ENCODE measurements around the gene ACOT8.

ACOT8 gene

GRCh38 chr20:45819466-45819865 is 37.7 kb downstream of the ACOT8 start:
- peaks cover 7% of the 10 kb centered on the region for H3K79me1 ChIP-seq (ENCODE audit: low read length)
- no peak overlapping the region for H3K9ac ChIP-seq (ENCODE audit: low read length)
- H2BK15ac ChIP-seq (replicated peaks; ENCODE audit: low read depth), result no peak overlapping the region
- no peak overlapping the region for H3K4ac ChIP-seq (ENCODE audit: low read depth, low read length)
- no peak overlapping the region for H3K27ac ChIP-seq (ENCODE audit: low read depth, low read length)
- H4K8ac ChIP-seq (ENCODE audit: low read depth, low read length), result no peak overlapping the region
- H4K5ac ChIP-seq (ENCODE audit: low read length), result no peak overlapping the region
- no peak overlapping the region for H3K18ac ChIP-seq (ENCODE audit: low read length)
- H3K36me3 ChIP-seq (ENCODE audit: control insufficient read depth, insufficient read depth, low read length), result peaks cover 11% of the 10 kb centered on the region
- peak; percentile 76 for DNase-seq
- H3K23ac ChIP-seq (ENCODE audit: low read length), result no peak overlapping the region
- no peak overlapping the region for H2AK5ac ChIP-seq (ENCODE audit: low read length)
- H3K56ac ChIP-seq (ENCODE audit: low read length), result no peak overlapping the region
- no peak overlapping the region for H2BK5ac ChIP-seq (ENCODE audit: low read length)
- peaks cover 5% of the 10 kb centered on the region for H3K4me1 ChIP-seq (ENCODE audit: control insufficient read depth, low read depth, low read length)
- H3K79me2 ChIP-seq (ENCODE audit: control insufficient read depth, insufficient read depth, low read length), result peaks cover 5% of the 10 kb centered on the region
- no CpG with 5 or more reads among the region's 4 CpGs for WGBS (ENCODE audit: extremely low coverage, insufficient coverage, low lambda C conversion rate)
- no peaks in the 10 kb centered on the region for H3K27me3 ChIP-seq (ENCODE audit: insufficient read depth, low read length, poor library complexity)
- no peak overlapping the region for H3K4me3 ChIP-seq (ENCODE audit: low read length)
- H3K4me2 ChIP-seq (ENCODE audit: low read length), result no peak overlapping the region
- H2BK120ac ChIP-seq (ENCODE audit: low read depth, low read length), result no peak overlapping the region

GRCh38 chr20:45818239-45818638 is 39.0 kb downstream of the ACOT8 start:
- no peaks in the 10 kb centered on the region for H3K27me3 ChIP-seq (ENCODE audit: insufficient read depth, low read length, poor library complexity)
- no peak overlapping the region for H2BK120ac ChIP-seq (ENCODE audit: low read depth, low read length)
- H3K4me1 ChIP-seq (ENCODE audit: control insufficient read depth, low read depth, low read length), result peaks cover 5% of the 10 kb centered on the region
- no peak overlapping the region for H2BK15ac ChIP-seq (replicated peaks; ENCODE audit: low read depth)
- peaks cover 16% of the 10 kb centered on the region for H3K79me2 ChIP-seq (ENCODE audit: control insufficient read depth, insufficient read depth, low read length)
- H2AK5ac ChIP-seq (ENCODE audit: low read length), result no peak overlapping the region
- no peak overlapping the region for H3K18ac ChIP-seq (ENCODE audit: low read length)
- no peak overlapping the region for H2BK5ac ChIP-seq (ENCODE audit: low read length)
- H3K36me3 ChIP-seq (ENCODE audit: control insufficient read depth, insufficient read depth, low read length), result peaks cover 12% of the 10 kb centered on the region
- no CpG with 5 or more reads among the region's 3 CpGs for WGBS (ENCODE audit: extremely low coverage, insufficient coverage, low lambda C conversion rate)
- peak overlapping the region; percentile 34 for H3K56ac ChIP-seq (ENCODE audit: low read length)
- peak overlapping the region; percentile 13 for H3K27ac ChIP-seq (ENCODE audit: low read depth, low read length)
- no peak overlapping the region for H3K23ac ChIP-seq (ENCODE audit: low read length)
- no peak overlapping the region for H4K5ac ChIP-seq (ENCODE audit: low read length)
- no peak overlapping the region for H3K9ac ChIP-seq (ENCODE audit: low read length)
- no peak overlapping the region for H4K8ac ChIP-seq (ENCODE audit: low read depth, low read length)
- peaks cover 9% of the 10 kb centered on the region for H3K79me1 ChIP-seq (ENCODE audit: low read length)
- peak; percentile 45 for DNase-seq
- no peak overlapping the region for H3K4ac ChIP-seq (ENCODE audit: low read depth, low read length)
- no peak overlapping the region for H3K4me2 ChIP-seq (ENCODE audit: low read length)
- no peak overlapping the region for H3K4me3 ChIP-seq (ENCODE audit: low read length)

- Histone ChIP-seq H3K4me3 (ENCODE audit: low read length) (no peak overlapping the region), H3K23ac (ENCODE audit: low read length) (no peak overlapping the region), H4K8ac (ENCODE audit: low read depth, low read length) (no peak overlapping the region), H3K36me3 (ENCODE audit: control insufficient read depth, insufficient read depth, low read length) (peaks cover 12% of the 10 kb centered on the region), H4K5ac (ENCODE audit: low read length) (no peak overlapping the region), H3K4ac (ENCODE audit: low read depth, low read length) (no peak overlapping the region), H2BK120ac (ENCODE audit: low read depth, low read length) (no peak overlapping the region), H3K27me3 (ENCODE audit: insufficient read depth, low read length, poor library complexity) (no peaks in the 10 kb centered on the region), H3K79me1 (ENCODE audit: low read length) (peaks cover 12% of the 10 kb centered on the region), H3K27ac (ENCODE audit: low read depth, low read length) (peak overlapping the region; percentile 20), H3K79me2 (ENCODE audit: control insufficient read depth, insufficient read depth, low read length) (peaks cover 22% of the 10 kb centered on the region), H3K9ac (ENCODE audit: low read length) (no peak overlapping the region), H3K18ac (ENCODE audit: low read length) (no peak overlapping the region), H3K56ac (ENCODE audit: low read length) (no peak overlapping the region), H3K4me2 (ENCODE audit: low read length) (no peak overlapping the region), H2BK5ac (ENCODE audit: low read length) (no peak overlapping the region), H2AK5ac (ENCODE audit: low read length) (no peak overlapping the region), H3K4me1 (ENCODE audit: control insufficient read depth, low read depth, low read length) (peaks cover 5% of the 10 kb centered on the region), H2BK15ac (replicated peaks; ENCODE audit: low read depth) (no peak overlapping the region)
- no CpG with 5 or more reads among the region's 9 CpGs for WGBS (ENCODE audit: extremely low coverage, insufficient coverage, low lambda C conversion rate)
- peak; percentile 91 for DNase-seq
Measured at GRCh38 chr20:45817376-45818194, 39.6 kb downstream of the ACOT8 start.

GRCh38 chr20:45816951-45817350 is 40.2 kb downstream of the ACOT8 start:
- Histone ChIP-seq H4K8ac (ENCODE audit: low read depth, low read length) (no peak overlapping the region), H2AK5ac (ENCODE audit: low read length) (no peak overlapping the region), H3K4me2 (ENCODE audit: low read length) (no peak overlapping the region), H3K56ac (ENCODE audit: low read length) (peak overlapping the region; percentile 30), H3K23ac (ENCODE audit: low read length) (no peak overlapping the region), H3K36me3 (ENCODE audit: control insufficient read depth, insufficient read depth, low read length) (peaks cover 12% of the 10 kb centered on the region), H4K5ac (ENCODE audit: low read length) (no peak overlapping the region), H2BK120ac (ENCODE audit: low read depth, low read length) (no peak overlapping the region), H3K4me3 (ENCODE audit: low read length) (no peak overlapping the region), H3K79me2 (ENCODE audit: control insufficient read depth, insufficient read depth, low read length) (peaks cover 23% of the 10 kb centered on the region), H3K4ac (ENCODE audit: low read depth, low read length) (no peak overlapping the region), H2BK15ac (replicated peaks; ENCODE audit: low read depth) (no peak overlapping the region), H3K27me3 (ENCODE audit: insufficient read depth, low read length, poor library complexity) (no peaks in the 10 kb centered on the region), H2BK5ac (ENCODE audit: low read length) (no peak overlapping the region), H3K9ac (ENCODE audit: low read length) (no peak overlapping the region), H3K79me1 (ENCODE audit: low read length) (peaks cover 12% of the 10 kb centered on the region), H3K4me1 (ENCODE audit: control insufficient read depth, low read depth, low read length) (peaks cover 5% of the 10 kb centered on the region), H3K27ac (ENCODE audit: low read depth, low read length) (peak overlapping the region; percentile 20), H3K18ac (ENCODE audit: low read length) (no peak overlapping the region)
- no CpG with 5 or more reads among the region's 3 CpGs for WGBS (ENCODE audit: extremely low coverage, insufficient coverage, low lambda C conversion rate)
- no peak for DNase-seq

GRCh38 chr20:45814314-45814713 is 42.9 kb downstream of the ACOT8 start:
- no peak overlapping the region for H4K5ac ChIP-seq (ENCODE audit: low read length)
- peaks cover 12% of the 10 kb centered on the region for H3K79me1 ChIP-seq (ENCODE audit: low read length)
- no CpG with 5 or more reads among the region's 3 CpGs for WGBS (ENCODE audit: extremely low coverage, insufficient coverage, low lambda C conversion rate)
- H2AK5ac ChIP-seq (ENCODE audit: low read length), result no peak overlapping the region
- peaks cover 23% of the 10 kb centered on the region for H3K79me2 ChIP-seq (ENCODE audit: control insufficient read depth, insufficient read depth, low read length)
- no peaks in the 10 kb centered on the region for H3K27me3 ChIP-seq (ENCODE audit: insufficient read depth, low read length, poor library complexity)
- H3K27ac ChIP-seq (ENCODE audit: low read depth, low read length), result no peak overlapping the region
- no peak overlapping the region for H3K18ac ChIP-seq (ENCODE audit: low read length)
- no peak overlapping the region for H2BK5ac ChIP-seq (ENCODE audit: low read length)
- H3K56ac ChIP-seq (ENCODE audit: low read length), result peak overlapping the region; percentile 35
- no peak overlapping the region for H3K23ac ChIP-seq (ENCODE audit: low read length)
- no peak overlapping the region for H2BK120ac ChIP-seq (ENCODE audit: low read depth, low read length)
- H3K4ac ChIP-seq (ENCODE audit: low read depth, low read length), result no peak overlapping the region
- peak overlapping the region; percentile 39 for H3K9ac ChIP-seq (ENCODE audit: low read length)
- no peak overlapping the region for H2BK15ac ChIP-seq (replicated peaks; ENCODE audit: low read depth)
- DNase-seq, result no peak
- H3K4me3 ChIP-seq (ENCODE audit: low read length), result no peak overlapping the region
- H3K4me2 ChIP-seq (ENCODE audit: low read length), result peak overlapping the region; percentile 8
- no peak overlapping the region for H4K8ac ChIP-seq (ENCODE audit: low read depth, low read length)
- H3K36me3 ChIP-seq (ENCODE audit: control insufficient read depth, insufficient read depth, low read length), result peaks cover 14% of the 10 kb centered on the region
- H3K4me1 ChIP-seq (ENCODE audit: control insufficient read depth, low read depth, low read length), result peaks cover 5% of the 10 kb centered on the region

All from mesendoderm (in vitro differentiated cells).